ENCODE data around the gene ZWILCH.

GRCh38 chr15:66594836-66595235, 89.7 kb downstream of the ZWILCH start:
- no peak for TF ChIP-seq CTCF (IDR thresholded peaks at IDR 0.05; ENCODE audit: low read length)
- TF ChIP-seq EZH2phosphoT487 (IDR thresholded peaks at IDR 0.05; ENCODE audit: low read length): no peak
